ENCODE measurements around the gene CHI3L2. TPM values are rescaled to one million over a fixed set of nuclear protein-coding genes. Genes with fewer than 3 reads are reported as not detected.

The CHI3L2 gene
- total and polyA plus RNA-seq, 2 donors from 2014 or later, result 5.8 to 27.2 TPM

GRCh38 chr1:111227851-111228747 lies 586 bp downstream of the CHI3L2 start:
- no peak for TF ChIP-seq CTCF (IDR thresholded peaks at IDR 0.05; ENCODE audit: borderline replicate concordance, extremely low read depth, insufficient read depth)
- Histone ChIP-seq H3K9ac (ENCODE audit: low read length in 3 of 3) (no peak overlapping the region), H3K27ac (ENCODE audit: low read depth in 2 of 2, low read length in 2 of 2) (no peak overlapping the region), H3K9me3 (ENCODE audit: control insufficient read depth in 2 of 3, insufficient read depth in 1 of 3, low read length in 3 of 3) (no peaks in the 10 kb centered on the region), H3K4me3 (ENCODE audit: low read length in 3 of 3) (no peak overlapping the region), H3K27me3 (ENCODE audit: control insufficient read depth, insufficient read depth, low read length) (no peaks in the 10 kb centered on the region), H3K4me1 (ENCODE audit: control insufficient read depth in 2 of 3, insufficient read depth in 2 of 3, low read depth in 1 of 3, low read length in 3 of 3) (peaks cover 0 to 2% (median 0%) of the 10 kb centered on the region in 3 donors), H3K36me3 (ENCODE audit: control insufficient read depth in 2 of 3, insufficient read depth in 3 of 3, low read length in 3 of 3) (no peaks in the 10 kb centered on the region)
- no peak for DNase-seq
- no peak for FAIRE-seq
- intact Hi-C loops (cut with DNase I), result loop anchor here (10.0 kb wide), 1 partner anchor 177 kb away; no protein-coding TSS in a partner anchor

- DNase-seq (no peak), FAIRE-seq (no peak)
- Histone ChIP-seq H3K9me3 (ENCODE audit: control insufficient read depth in 2 of 3, insufficient read depth in 1 of 3, low read length in 3 of 3) (no peaks in the 10 kb centered on the region), H3K36me3 (ENCODE audit: control insufficient read depth in 2 of 3, insufficient read depth in 3 of 3, low read length in 3 of 3) (no peaks in the 10 kb centered on the region), H3K9ac (ENCODE audit: low read length in 3 of 3) (no peak overlapping the region), H3K27me3 (ENCODE audit: control insufficient read depth, insufficient read depth, low read length) (no peaks in the 10 kb centered on the region), H3K27ac (ENCODE audit: low read depth in 2 of 2, low read length in 2 of 2) (no peak overlapping the region), H3K4me1 (ENCODE audit: control insufficient read depth in 2 of 3, insufficient read depth in 2 of 3, low read depth in 1 of 3, low read length in 3 of 3) (no peaks in the 10 kb centered on the region), H3K4me3 (ENCODE audit: low read length in 3 of 3) (no peak overlapping the region)
- intact Hi-C loops (cut with DNase I), result loop anchor here (10.0 kb wide), 1 partner anchor 176 kb away; no protein-coding TSS in a partner anchor
- TF ChIP-seq CTCF (IDR thresholded peaks at IDR 0.05; ENCODE audit: borderline replicate concordance, extremely low read depth, insufficient read depth), result no peak
Observed at GRCh38 chr1:111228748-111229126, 1.2 kb downstream of the CHI3L2 start.

- intact Hi-C loops (cut with DNase I), result no loop called here
- no peak overlapping the region for H3K9ac ChIP-seq (ENCODE audit: low read length in 3 of 3)
- H3K9me3 ChIP-seq (ENCODE audit: control insufficient read depth in 2 of 3, insufficient read depth in 1 of 3, low read length in 3 of 3), result no peaks in the 10 kb centered on the region
- H3K4me1 ChIP-seq (ENCODE audit: control insufficient read depth in 2 of 3, insufficient read depth in 2 of 3, low read depth in 1 of 3, low read length in 3 of 3), result no peaks in the 10 kb centered on the region
- H3K4me3 ChIP-seq (ENCODE audit: low read length in 3 of 3), result no peak overlapping the region
- no peaks in the 10 kb centered on the region for H3K27me3 ChIP-seq (ENCODE audit: control insufficient read depth, insufficient read depth, low read length)
- DNase-seq, result no peak
- TF ChIP-seq CTCF (IDR thresholded peaks at IDR 0.05; ENCODE audit: borderline replicate concordance, extremely low read depth, insufficient read depth), result no peak
- H3K27ac ChIP-seq (ENCODE audit: low read depth in 2 of 2, low read length in 2 of 2), result no peak overlapping the region
- H3K36me3 ChIP-seq (ENCODE audit: control insufficient read depth in 2 of 3, insufficient read depth in 3 of 3, low read length in 3 of 3), result no peaks in the 10 kb centered on the region
- no peak for FAIRE-seq
Observed at GRCh38 chr1:111232134-111232533, 4.6 kb downstream of the CHI3L2 start.

Measured in kidney (tissue), 14 donors.